Mucosa of rectum (tissue), 2 donors: ENCODE results near the gene RASGRF1.

Experiments used
- H3K27ac ChIP-seq, 2 donors: one replicate each; pipeline ENCODE4 v1.7.0; 2013; ENCODE audit warnings: inconsistent platforms in 2 of 2, low read depth in 2 of 2, low read length in 2 of 2
- H3K27me3 ChIP-seq, 2 donors: one replicate each; pipeline ENCODE4 v1.7.0; 2013; ENCODE audit warnings: low read length in 2 of 2; ENCODE audit not compliant: control insufficient read depth in 2 of 2, insufficient read depth in 2 of 2
- H3K36me3 ChIP-seq, 2 donors: one replicate each; pipeline ENCODE4 v1.7.0; 2013; ENCODE audit warnings: low read length in 2 of 2; ENCODE audit not compliant: control insufficient read depth in 2 of 2, insufficient read depth in 2 of 2
- H3K4me1 ChIP-seq, 2 donors: one replicate each; pipeline ENCODE4 v1.7.0; 2013; ENCODE audit warnings: low read length in 2 of 2, mild to moderate bottlenecking in 1 of 2; ENCODE audit not compliant: control insufficient read depth in 2 of 2, insufficient read depth in 2 of 2
- H3K4me3 ChIP-seq, 2 donors: one replicate each; pipeline ENCODE4 v1.7.0; 2013; ENCODE audit warnings: low read length in 2 of 2
- H3K9ac ChIP-seq, 2 donors: one replicate each; pipeline ENCODE4 v1.7.0; 2013; ENCODE audit warnings: low read length in 2 of 2, low read depth in 1 of 2, mild to moderate bottlenecking in 1 of 2
- H3K9me3 ChIP-seq, 2 donors: one replicate each; pipeline ENCODE4 v1.7.0; 2013; ENCODE audit warnings: low read length in 2 of 2; ENCODE audit not compliant: control insufficient read depth in 2 of 2
- donor health status: healthy.
- donor health status: Normal muscosa, but diverticular disease.

The RASGRF1 gene

DNA sequence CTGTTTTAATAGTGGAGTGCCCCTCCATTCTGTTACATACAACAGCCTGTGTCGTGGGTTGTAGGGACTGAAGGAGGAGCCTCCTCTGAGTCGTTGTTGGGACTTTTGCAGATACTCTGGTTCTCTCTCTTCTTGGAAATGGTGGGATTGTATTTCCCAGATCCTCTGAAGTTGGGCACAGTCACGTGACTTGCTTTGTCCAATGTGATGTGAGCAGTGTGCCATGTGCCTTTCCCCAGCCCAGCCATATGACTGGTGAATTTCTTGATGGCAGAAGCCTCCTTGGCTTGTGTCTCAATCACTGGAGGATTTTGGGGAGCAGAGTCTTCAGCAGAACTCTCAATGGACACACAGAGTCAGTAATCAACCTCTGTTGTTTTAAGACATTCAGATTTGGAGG is 36.2 kb downstream of the RASGRF1 start:
- H3K9me3 ChIP-seq: no peaks in the 10 kb centered on the region
- no peak overlapping the region for H3K4me3 ChIP-seq
- H3K27me3 ChIP-seq: peaks cover 0 to 2% of the 10 kb centered on the region in 2 donors
- no peak overlapping the region for H3K27ac ChIP-seq
- no peaks in the 10 kb centered on the region for H3K36me3 ChIP-seq
- no peak overlapping the region for H3K9ac ChIP-seq
- no peaks in the 10 kb centered on the region for H3K4me1 ChIP-seq

DNA sequence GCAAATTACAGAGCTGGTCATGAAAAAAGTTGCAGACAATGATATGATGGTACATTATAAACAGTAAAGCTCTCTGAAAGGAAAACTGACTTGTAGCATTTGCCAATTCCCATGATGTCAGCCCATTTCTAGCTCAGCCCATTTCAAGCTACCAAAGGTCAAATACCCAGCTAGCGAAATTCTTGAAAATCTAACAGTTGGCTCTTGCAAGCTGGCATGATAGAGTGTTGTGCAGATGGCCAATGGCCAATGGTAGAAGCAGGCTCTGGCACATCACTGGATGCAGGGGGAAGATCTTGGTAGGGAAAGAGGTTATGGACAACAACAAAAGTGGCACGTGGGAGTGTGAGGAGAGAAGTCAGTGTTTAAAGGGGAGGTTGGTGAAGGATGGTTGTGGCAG is 36.7 kb downstream of the RASGRF1 start:
- peaks cover 0 to 2% of the 10 kb centered on the region in 2 donors for H3K27me3 ChIP-seq
- H3K27ac ChIP-seq: no peak overlapping the region
- H3K9ac ChIP-seq: no peak overlapping the region
- no peaks in the 10 kb centered on the region for H3K9me3 ChIP-seq
- H3K4me1 ChIP-seq: no peaks in the 10 kb centered on the region
- H3K4me3 ChIP-seq: no peak overlapping the region
- H3K36me3 ChIP-seq: no peaks in the 10 kb centered on the region

DNA sequence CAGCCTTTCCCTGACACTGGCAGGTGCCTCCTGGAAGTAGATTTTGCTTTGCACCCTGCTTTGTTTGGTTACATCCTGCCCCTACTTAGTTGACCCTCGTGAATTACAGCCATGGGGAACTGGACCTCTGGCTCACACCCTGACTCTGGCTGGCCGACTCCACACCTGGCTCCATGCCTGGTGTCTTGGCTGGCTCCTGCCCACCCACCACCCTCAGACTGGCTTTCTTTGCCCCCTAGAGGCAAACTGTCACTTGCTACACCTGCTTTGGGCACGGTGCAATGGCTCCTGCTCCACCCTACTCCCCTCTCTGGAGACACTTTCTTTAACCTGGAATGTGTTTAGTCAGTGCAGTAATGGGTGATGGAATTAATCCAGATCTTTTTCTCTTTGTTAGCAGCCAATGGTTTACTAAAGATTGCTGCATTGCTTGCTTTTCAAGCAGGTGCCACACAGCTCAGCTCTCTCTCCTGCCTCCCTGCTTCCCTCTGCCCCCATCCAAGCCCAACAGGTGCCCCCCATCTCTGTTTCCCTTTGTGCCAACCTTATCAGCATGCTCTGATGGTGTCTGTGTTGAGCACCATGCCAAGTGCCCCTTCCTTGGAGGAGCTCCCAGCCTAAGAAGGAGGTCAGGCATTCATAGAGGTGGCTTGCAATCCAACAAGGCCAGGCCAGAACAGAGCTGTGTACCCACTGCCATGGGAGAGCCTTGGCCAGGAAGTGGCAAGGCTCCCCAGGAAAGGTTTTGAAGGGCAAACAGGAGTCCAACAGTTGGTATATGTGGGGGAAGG is 38.4 kb downstream of the RASGRF1 start:
- no peaks in the 10 kb centered on the region for H3K36me3 ChIP-seq
- no peaks in the 10 kb centered on the region for H3K4me1 ChIP-seq
- H3K27ac ChIP-seq: no peak overlapping the region
- H3K27me3 ChIP-seq: peaks cover 0 to 2% of the 10 kb centered on the region in 2 donors
- H3K9ac ChIP-seq: no peak overlapping the region
- H3K9me3 ChIP-seq: no peaks in the 10 kb centered on the region
- H3K4me3 ChIP-seq: no peak overlapping the region

DNA sequence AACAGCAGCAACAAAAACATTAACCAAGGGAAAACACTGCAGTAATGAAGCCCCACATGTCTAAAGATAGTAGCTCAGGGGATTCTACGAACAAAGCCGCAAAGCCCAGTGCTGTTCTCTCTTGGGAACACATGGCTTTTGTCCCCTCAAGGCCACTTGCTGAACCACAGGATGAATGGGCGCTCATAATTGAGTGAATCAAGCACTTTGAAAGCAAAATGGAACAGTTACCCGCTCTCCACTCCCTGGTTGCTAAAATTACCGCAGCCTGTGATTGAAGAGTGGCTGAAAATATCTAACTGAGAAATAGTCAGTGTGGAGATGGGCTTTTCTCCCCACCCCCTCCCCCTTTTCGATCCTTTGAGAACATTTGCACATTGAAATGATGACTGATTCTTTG is 39.6 kb downstream of the RASGRF1 start:
- Histone ChIP-seq H3K4me1 (no peaks in the 10 kb centered on the region), H3K9me3 (no peaks in the 10 kb centered on the region), H3K27ac (no peak overlapping the region), H3K36me3 (no peaks in the 10 kb centered on the region), H3K27me3 (peaks cover 0 to 2% of the 10 kb centered on the region in 2 donors), H3K4me3 (no peak overlapping the region), H3K9ac (no peak overlapping the region)

DNA sequence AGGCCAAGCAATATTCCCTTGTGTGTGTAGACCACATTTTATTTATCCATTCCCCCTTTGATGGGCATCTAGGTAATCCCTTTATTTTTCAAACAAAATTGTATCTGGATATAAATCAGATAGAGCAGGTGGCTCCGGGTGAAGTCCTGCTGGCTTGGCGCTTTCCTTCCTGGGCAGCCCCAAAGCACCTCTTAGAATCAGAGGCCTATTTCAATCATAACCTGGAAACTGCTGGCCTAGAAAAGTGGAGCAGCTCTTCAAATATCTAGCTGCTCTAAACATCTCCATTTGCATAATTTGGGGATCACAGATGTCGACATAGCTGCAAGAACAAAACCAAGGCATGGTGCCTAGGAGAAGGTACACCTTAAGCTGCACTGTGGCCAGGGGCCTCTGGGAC is 40.2 kb downstream of the RASGRF1 start:
- no peak overlapping the region for H3K4me3 ChIP-seq
- H3K9ac ChIP-seq: no peak overlapping the region
- no peaks in the 10 kb centered on the region for H3K36me3 ChIP-seq
- H3K27me3 ChIP-seq: peaks cover 0 to 2% of the 10 kb centered on the region in 2 donors
- no peak overlapping the region for H3K27ac ChIP-seq
- H3K4me1 ChIP-seq: no peaks in the 10 kb centered on the region
- no peaks in the 10 kb centered on the region for H3K9me3 ChIP-seq

DNA sequence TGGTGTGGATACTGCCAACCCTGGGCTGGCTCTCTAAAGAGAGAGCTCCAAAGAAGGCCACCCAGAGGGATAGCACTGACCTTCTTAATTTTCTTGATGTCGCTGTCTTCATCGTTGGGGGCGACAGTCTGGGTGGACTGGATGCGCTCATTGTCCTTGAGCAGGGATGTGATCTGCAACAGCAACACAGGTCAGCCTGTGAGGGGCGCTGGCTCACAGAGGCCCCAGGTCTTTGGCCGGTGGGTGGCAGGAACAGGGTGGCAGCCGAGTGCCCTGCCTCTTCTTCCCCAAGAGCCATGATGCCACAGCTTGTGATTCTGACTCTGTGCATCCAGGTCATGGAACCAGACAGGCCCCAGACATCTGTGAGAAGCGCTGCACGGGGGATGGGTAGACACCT is 41.2 kb downstream of the RASGRF1 start:
- peaks cover 0 to 2% of the 10 kb centered on the region in 2 donors for H3K27me3 ChIP-seq
- no peaks in the 10 kb centered on the region for H3K9me3 ChIP-seq
- no peak overlapping the region for H3K9ac ChIP-seq
- H3K4me1 ChIP-seq: no peaks in the 10 kb centered on the region
- no peak overlapping the region for H3K4me3 ChIP-seq
- H3K27ac ChIP-seq: no peak overlapping the region
- no peaks in the 10 kb centered on the region for H3K36me3 ChIP-seq

DNA sequence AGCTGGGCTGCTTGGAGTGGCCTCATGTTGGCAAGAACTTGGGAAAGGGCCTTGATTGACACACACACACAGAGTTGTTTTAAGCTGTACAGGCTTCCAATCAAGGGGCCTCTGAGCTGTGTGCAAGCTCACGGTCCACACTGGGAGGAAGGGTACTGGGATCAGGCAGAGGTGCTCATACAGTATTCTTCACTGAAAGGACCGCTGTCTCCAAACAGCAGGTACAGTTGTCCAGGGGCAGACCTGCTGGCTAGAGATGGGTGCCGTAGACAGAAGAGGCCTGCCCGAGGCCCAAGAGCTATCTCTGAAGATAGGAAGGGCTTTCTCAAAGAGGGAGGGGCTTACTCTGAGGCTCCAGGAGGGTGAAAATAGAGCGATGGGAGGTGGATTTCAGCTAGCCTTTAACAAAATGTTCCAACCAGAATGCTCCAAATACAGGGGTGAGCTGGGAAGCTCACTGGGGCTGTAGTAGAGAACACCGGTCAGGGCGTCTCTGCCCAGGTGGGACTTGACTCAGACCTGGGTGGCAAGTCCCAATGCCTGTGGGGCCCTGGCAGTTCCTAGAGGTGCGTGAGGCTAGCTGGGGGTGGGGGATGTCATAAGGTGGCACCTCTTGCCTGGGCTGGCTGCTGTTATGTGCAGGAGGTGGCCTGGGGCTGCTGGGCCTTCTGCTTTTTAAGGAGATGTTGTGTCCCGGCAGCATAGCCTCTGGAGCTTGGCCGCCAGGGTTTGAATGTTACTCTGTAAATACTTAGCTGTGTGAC is 42.7 kb downstream of the RASGRF1 start:
- no peak overlapping the region for H3K4me3 ChIP-seq
- H3K27me3 ChIP-seq: peaks cover 0 to 2% of the 10 kb centered on the region in 2 donors
- no peaks in the 10 kb centered on the region for H3K4me1 ChIP-seq
- no peak overlapping the region for H3K9ac ChIP-seq
- H3K36me3 ChIP-seq: no peaks in the 10 kb centered on the region
- H3K9me3 ChIP-seq: no peaks in the 10 kb centered on the region
- no peak overlapping the region for H3K27ac ChIP-seq

DNA sequence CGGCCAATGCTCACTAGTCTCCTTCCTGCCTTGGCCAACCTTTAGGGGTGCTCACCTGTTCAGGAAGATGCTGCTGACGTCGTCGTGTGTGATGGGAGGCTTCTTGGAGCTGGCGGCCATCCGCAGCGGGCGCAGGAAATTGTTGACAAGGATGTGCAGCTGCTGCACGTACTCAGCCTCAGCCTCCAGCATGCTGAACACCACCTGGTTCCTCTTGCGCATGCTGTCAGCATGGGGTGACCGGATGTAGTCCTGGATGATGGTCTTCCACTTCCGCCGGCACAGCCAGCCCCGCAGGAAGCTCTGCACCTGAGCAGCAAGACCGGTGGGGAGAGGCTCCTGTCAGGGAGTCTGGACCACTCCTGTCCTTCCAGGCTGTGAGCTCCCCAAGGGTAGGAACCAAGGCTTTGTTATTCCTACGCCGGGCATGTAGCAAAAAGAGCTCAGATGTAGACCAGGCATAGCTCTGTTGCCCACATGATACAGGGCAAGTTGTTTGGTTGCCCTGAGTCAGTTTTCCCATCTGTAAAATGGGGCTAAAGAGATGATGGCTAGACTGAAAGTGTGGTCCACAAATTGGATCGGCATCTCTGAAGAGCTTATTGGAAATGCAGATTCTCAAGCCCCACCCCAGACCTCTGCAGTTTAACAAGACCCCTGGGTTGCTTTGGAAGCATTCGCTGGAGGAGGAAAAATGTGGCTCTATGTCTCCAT is 43.7 kb downstream of the RASGRF1 start:
- peaks cover 0 to 4% of the 10 kb centered on the region in 2 donors for H3K9me3 ChIP-seq
- H3K9ac ChIP-seq: no peak overlapping the region
- no peak overlapping the region for H3K4me3 ChIP-seq
- H3K27ac ChIP-seq: no peak overlapping the region
- H3K4me1 ChIP-seq: no peaks in the 10 kb centered on the region
- H3K36me3 ChIP-seq: no peaks in the 10 kb centered on the region
- H3K27me3 ChIP-seq: no peaks in the 10 kb centered on the region

DNA sequence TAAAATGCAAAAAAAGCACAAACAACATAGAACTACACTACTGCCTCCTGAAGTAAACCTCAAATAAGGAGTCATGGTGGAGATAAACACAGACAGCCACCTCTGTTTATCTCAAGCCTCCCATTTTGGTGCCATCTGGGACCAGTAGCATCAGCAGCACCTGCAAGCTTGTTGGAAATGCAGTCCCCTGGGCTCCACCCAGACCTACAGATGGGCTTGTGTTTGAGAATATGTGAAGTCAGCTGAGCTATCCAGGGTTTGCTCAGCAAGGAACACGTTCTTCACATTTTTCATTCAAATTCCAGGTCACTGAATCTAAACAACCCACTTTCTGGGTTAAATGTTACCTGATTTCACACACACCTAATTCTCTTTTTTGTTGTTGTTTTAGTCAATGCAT is 45.5 kb downstream of the RASGRF1 start:
- no peaks in the 10 kb centered on the region for H3K4me1 ChIP-seq
- no peak overlapping the region for H3K9ac ChIP-seq
- no peak overlapping the region for H3K27ac ChIP-seq
- H3K36me3 ChIP-seq: no peaks in the 10 kb centered on the region
- H3K27me3 ChIP-seq: no peaks in the 10 kb centered on the region
- no peak overlapping the region for H3K4me3 ChIP-seq
- H3K9me3 ChIP-seq: peaks cover 0 to 4% of the 10 kb centered on the region in 2 donors
